Fibroblast of skin of back (primary cell): Measurements from ENCODE around the gene PFN1.
A peak's percentile ranks its signal among the peaks of the same experiment; 100 is the strongest.

Experiments used
- DNase-seq: peaks from one replicate; pipeline ENCODE4 v3.0.0-alpha.2; 2013

Gene PFN1

DNA sequence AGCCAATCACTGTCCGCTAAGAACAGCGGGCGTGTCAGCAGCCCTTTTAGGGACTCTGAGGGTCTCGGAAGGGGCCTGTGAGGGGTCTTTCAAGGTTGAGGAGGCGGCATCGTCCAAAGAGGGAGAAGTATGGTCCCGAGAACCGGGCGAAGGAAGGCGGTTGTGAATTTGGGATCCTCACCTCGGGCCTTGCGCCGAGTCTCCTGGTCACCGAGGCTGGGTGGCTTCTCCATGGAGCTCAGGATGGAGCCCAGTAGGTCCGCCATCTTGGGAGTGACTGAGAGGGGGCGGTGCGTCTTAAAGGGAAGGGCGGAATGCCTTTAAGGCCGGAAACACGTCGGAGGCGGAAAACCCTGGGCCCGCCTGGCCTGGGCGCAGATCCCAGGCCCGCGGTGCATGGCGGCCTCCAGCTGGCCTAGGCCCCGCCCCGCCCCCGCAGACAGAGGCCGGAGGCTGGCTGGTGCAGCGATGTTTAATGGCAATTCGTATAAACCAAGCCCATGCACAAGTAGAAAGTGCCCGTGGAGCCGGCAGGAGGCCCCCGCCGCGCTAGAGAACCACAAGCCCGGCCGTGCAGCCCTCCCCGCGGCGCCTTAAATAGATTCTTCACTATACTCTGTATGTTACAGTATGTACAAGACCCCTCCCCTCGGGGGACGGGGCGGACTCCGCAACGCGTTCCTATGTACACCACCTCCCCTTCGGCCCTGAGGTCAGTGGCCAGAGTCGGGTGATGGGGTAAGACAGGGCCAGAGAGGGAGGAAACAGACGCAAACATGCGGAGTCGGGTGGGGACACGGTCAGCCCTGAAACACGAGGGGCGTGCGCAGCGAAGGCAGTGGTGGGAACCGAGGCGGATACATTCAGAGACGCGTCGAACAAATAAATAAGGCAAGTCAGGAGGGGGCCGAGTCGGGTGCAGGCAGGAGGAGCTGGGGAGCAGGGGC lies 19.5 kb upstream of the PFN1 start, which contains the start of gene SPAG7:
Gene SPAG7, minus strand, starts transcription at position 279 of the 947 bp plus-strand sequence. Its CDS starts 13 bp downstream, at position 266.
- peak; percentile 94 for DNase-seq

DNA sequence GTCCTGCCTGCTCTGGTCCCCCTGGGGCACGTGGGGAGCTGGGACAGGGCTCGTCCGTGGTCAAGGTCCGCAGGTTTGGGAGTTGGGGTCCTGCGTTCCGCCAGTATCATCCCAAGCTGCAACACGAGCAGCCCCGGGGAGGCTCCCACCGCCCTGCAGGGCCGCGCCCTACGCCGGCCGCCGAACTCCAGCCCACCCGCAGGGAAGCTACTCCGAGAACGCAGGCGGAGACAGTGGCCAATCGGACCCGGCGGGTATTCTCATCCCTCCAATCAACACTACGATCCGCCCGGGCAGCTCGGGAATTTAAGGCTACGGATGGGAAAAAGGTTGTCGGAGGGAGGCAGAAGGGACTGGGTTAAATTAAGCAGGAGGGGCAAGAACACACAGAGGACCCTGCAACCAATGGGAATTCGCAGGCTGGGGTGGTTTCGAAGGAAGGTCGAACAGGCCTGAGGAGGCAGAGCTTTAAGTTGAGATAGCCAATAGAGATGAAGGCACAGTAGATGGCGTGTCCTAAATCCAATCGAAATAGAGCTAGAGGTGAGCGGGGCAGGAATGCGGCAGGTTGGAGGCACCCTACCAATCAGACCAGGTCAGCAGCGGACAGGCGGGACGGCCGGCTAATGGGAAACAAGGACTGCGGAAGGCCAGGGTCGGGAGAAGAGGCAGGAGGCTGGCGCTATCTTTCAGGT lies 18.7 kb upstream of the PFN1 start:
- DNase-seq, result peak; percentile 100

DNA sequence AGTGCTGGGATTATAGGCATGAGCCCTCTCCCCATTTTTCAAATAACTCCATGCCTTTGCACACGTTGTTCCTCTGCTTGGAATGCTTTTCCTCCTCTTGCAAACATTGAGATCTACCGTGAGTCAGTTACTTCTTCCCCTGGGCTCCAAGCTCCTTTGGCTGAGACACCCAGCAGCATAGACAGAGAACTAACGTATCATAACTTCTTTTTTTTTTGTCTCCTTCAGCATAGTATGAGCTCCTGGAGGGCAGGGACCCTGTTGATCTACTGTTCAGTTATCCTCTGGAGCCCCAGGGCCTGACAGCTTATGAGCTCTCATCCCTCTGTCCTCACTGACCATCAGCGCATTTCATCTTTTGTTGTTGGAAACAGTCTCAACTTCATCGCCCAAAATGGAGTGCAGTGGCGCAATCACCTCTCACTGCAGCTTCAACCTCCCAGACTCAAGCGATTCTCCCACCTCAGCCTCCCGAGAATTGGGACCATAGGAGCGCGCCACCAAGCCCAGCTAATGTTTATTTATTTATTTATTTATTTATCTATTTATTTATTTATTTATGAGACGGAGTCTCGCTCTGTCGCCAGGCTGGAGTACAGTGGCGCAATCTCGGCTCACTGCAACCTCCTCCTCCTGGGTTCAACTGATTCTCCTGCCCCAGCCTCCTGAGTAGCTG lies 17.1 kb upstream of the PFN1 start:
- no peak for DNase-seq

DNA sequence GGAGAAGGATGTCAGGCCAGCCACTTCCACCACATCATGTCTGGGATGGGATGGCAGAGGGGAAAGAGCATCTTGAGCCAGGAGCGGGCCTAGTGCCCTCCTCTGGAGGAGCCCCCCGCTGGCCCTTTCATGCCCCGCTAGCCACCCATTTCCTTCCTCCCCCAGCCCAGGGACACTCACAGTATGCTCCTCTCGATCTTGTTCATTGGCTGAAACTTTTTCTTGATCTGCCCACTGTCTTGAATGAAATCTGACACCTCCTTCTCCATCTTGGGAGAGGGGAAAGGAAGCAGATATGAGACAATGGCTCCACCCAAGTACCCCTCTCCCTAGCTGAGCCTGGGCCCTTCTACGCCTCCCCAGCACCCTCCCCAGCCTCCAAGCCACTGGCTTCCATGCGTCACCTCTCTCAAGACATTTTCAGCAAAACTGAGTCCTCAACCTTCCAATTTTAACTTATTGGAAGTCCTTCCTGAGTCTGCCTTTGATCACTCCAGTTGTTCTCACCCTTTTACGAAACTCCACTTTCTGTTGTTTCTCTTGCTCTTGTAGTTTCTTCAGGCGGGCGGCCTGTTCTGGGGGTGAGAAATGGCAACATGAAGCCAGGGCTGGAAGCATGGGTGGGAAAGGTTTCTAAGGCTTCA lies 12.1 kb upstream of the PFN1 start:
- no peak for DNase-seq

DNA sequence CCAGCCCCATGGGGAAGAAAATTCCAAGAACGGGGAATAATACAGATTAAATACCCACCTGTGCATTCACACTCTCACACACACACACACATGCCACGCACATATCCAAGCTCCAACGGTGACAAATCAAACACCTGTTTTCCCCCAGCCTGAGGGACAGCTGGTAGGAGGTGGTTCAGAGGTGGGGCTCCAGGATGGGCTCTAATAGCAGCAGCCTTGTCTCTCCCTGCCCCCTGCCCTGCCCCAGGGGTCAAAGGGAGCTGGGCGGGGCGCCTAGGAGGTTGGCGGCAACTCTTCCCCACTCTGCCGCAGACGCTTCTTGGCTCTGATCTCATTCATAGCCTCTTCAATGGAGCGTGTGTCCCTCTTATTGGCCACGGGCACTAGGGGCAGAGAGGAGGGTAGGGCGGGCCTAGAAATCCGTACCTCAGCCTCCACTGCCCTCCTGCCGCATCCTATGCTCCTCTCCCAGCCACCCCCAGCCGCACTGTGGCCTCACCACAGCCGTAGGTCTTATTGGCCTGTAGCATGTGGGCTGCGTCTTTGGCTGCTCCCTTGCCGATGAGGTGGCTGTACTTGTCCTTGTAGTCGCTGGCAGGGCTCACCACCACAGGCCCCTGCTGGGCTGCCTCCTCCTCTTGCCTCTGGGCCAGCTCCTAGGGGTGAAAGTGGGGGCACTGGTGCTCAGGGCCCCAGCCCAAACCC lies 11.1 kb upstream of the PFN1 start:
- DNase-seq, result no peak

DNA sequence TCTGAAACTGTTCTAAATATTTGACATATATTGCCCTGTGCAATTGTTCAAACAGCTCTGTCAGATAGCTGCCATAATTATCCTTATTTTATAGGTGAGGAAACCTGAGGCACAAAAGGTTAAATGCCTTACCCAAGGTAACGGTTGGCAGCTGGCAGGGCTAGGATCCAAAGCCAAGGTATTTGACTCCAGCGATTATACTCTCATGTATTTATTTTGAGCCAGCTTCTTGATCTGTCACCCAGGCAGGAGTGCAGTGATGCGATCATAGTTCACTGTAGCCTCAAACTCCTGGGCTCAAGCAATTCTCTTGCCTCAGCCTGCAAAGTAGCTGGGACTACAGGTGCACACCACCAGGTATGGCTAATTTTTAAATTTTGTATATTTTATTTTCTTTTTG lies 9.8 kb upstream of the PFN1 start:
- DNase-seq, result no peak

DNA sequence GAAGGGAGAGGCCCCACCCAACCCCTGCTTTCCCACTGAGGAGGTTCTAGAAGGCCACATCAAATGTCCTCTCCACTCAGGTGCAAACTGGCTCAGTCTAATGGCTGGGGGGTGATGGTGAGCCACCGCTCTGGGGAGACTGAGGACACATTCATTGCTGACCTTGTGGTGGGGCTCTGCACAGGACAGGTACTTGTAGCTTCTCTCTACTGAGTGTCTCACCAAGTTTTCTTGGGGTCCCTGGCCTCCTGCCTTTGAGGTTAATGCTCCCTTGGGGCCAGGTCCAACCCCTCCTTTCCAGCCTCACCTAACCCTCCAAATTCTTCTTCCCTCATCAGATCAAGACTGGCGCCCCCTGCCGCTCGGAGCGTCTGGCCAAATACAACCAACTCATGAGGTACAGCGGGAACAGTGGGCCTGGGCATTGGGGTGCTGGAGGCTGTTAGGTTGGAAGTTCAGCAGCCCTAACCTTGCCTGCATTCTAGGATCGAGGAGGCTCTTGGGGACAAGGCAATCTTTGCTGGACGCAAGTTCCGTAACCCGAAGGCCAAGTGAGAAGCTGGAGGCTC lies 8.2 kb upstream of the PFN1 start:
- DNase-seq, result no peak

DNA sequence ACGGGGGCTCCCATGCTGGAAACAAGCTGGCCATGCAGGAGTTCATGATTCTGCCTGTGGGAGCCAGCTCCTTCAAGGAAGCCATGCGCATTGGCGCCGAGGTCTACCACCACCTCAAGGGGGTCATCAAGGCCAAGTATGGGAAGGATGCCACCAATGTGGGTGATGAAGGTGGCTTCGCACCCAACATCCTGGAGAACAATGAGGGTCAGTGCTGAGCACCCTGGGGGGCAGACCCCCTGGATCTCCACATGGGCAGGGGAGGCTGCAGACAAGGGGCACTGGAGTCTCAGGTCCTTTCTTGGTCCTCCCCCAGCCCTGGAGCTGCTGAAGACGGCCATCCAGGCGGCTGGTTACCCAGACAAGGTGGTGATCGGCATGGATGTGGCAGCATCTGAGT lies 6.8 kb upstream of the PFN1 start:
- no peak for DNase-seq

DNA sequence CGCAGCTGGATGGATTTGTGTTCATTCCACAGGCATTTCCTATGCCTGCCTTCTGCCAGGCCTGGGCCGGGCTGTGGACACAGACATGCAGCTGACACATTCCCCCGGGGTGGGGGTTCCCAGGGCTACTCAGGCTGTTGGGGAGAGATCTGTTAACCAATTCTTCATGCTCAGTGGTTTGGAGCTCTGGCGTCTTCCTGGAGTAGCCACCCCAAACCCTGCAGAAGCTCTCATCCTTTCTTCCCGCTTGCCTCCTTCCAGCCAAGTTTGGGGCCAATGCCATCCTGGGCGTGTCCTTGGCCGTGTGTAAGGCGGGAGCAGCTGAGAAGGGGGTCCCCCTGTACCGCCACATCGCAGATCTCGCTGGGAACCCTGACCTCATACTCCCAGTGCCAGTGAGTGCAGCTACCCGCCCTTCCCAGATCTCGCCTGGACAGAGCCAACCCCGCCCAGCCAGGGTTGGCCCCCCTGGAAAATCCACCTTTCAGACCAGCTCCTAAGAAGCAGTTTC lies 5.2 kb upstream of the PFN1 start:
- peak; percentile 67 for DNase-seq

DNA sequence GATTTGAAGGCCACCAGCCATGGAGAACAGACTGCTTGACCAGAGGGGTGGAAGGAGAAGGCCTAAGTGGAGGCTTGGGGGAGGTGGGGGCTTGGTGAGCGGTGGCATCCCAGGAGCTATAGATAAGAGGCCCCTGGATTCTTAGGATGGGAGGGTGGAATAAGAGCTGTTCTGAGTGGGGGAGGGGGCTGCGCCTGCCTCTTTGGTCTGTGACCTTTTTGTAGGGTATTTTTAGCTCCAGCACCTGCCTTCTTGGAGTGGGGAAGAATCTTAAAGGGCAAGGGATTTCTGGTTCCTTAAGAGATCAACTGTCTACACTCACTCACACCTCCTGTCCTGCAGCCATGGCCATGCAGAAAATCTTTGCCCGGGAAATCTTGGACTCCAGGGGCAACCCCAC lies 3.2 kb upstream of the PFN1 start:
- DNase-seq, result no peak

DNA sequence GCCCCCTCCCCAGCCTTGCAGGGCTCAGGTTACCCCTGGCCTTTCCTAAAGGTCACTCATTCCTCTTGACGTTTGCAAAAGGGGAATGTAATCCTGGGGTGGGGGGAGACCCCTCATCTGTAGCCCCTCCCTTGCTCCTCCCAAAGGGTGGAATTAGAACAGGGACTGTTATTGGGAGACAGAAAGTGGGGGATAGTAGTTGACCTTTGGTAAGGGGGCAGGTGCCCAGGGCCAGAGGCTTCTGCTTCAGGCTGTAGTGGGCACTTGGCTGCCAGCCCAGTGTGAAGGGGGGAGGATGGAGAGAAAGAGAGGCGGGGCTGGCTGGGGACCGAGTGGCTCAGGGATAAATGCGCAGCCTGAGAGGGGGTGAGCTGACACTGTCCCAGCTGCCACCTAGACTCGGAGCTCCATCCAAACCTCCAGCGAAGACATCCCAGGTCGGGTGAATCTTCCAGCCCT lies 2.4 kb upstream of the PFN1 start, which contains the start of gene ENO3:
Gene ENO3, plus strand, starts transcription at position 374 of the 459 bp plus-strand sequence. CDS start 711 bp downstream, outside the sequence.
- DNase-seq, result no peak

DNA sequence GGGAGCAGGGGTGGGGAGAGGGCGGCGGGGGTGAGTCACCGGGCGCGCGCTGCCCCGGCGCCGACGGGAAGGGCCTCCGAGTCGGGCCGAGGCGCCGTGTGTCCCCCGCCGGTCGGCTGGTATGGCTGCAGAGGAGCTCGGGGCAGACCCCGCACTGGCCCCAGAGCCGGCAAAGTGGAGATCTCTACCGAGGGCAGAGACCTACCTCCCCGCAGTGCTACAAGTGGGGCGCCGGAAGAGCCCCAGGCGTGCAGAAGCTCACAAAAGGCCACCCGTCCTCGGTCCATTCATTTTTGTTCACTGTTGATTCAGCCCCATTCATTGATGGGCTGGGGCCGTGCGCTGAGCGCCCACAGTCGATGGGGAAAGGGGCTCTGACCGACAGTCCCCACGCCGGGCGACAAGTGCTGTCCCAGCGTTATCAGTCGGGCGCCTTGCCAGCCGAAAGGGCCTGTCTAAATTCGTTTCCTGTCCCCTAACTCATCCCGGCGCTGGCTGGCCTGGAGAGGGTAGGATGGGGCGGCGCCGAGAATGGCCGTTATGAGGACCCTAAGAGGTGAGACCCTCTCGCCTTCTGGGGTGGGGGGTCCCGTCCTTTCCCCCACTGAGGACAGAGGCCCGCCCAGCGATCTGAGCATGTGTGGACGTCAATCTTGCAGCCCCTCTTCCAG lies 1.9 kb upstream of the PFN1 start:
- DNase-seq, result no peak

DNA sequence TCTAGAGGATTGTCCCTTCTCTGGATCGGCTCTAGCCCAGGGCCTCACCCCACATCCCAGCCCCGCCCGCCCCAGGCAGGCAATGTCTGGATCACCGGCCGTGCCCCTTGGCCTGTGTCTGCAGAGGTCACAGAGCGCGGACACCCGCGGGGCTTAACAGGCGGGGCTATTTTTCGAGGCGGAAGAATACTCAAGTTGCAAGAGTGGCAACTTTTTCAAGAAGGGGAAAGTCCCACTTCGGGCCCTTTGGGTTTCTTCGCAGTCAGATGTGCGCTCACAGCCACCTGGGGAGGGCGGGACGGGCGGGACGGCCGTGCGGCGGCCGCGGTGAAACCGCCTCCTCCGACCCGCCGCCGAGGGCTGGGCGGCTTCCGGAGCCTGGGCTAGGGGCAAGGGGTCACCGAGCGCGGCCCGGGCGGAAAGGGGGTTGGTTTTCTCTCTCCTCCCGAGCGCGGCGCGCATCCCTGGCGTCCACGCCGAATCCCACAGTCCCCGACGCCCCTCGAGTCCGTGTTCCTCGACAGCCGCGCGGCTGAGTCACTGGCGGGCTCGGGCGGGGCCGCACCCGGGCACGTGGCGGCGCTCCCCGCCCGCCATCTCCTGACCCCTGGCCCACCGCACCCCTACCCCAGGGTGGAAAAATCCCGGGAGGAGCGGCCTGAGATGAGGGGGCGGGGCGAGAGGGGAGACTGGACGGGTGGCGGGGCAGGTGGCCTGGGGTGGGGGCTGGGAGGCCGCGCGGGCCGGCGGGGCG lies 1.2 kb upstream of the PFN1 start:
- peak; percentile 75 for DNase-seq

DNA sequence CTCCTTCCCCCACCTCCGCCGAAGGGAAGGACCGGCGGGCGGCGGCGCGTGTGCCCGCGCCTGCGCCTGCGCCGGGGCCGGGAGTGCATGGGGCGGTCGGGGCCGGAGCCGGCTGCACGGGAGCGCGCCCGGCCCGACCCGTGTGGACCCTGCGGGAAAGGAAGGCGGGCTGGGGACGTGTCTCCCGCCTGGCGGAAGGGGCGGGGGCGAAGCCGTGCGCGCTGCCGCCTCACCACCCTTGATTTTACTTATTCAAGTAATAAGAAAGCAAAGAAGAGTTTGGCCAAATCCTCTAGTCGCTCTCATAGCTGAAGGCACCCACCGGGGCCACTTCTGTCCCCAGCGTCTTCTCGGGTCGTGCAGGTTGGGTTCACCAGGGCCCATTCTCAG lies 596 bp upstream of the PFN1 start:
- peak; percentile 91 for DNase-seq

DNA sequence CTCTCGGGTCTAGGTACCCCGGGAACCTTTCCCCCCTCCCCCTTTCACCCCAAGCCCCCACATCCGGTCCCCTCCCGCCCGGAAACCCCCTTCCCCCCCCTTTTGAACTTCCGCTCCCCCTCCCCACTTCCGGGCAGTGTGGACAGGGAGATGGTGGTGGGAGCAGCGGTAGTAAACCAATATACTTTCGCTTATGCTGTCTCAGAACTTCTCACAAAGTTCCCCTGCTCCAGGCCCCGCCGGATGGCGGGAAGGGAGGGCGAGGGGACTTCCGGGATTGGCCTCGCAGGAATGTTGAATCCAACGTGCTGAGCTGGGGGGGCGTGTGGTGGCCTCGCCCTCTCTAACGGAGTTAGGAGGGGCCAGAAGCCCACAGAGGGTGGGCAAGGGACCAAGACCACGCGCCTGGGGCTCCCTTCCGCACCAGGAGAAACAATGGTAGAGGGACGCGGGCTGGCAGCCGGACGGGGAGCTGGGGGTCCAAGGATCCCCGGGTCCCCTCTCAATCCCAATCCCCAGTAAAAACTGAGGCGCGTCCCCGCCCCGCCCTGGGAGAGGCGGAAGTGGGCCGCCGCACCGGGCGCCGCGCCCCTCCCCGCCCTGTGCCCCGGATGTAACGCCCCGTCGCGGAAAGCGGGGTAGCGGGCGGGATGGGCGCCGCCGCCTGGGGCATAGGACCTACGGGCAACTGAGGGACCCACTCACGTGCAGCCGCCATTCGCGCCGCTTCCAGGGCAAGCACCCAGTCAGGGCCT lies 742 bp downstream of the PFN1 start:
- DNase-seq, result peak; percentile 76

DNA sequence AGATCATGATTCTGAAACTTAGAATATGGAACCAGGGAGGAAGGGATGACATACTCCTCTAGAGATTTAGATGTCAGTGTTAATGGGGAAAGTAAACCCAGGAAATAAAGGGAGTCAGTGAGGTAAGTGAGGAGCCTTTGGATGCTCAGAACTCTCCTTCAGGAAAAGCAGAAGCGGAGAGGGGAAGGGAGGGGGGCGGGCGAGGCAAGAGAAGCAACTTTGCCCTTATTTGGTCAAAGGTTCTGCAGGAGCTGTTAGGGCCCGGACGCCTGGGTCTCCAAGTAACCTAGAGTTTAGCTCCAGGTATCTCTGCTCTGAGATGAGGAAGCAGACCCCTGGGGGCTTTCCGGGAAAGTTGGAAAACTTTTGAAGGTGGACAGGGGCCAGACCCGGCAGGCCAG lies 1.3 kb downstream of the PFN1 start:
- peak; percentile 65 for DNase-seq

DNA sequence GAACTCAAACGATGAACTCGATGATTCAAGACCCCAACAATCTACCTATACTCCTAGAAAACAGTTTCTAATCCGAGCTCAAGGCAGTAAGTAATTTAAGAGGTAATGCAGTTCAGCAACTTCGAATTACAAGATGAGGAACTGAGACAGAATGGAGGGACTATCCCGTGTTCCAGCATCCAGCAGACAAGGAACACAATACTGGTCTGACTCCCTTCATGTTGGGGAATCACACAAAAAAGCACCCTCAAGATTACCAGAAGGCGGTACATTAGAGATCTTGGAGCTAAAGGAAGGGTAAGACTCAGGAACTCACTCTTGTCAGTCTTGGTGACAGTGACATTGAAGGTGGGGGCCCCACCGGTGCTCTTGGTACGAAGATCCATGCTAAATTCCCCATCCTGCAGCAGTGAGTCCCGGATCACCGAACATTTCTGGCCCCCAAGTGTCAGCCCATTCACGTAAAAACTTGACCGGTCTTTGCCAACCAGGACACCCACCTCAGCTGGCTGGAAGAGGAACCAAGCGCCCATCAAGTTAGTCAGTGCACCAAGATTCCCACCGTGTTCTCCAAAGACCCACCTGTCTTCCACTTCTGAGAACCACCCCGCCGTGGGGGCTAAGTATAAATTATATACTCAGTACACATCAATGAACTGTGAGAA lies 1.9 kb downstream of the PFN1 start:
- no peak for DNase-seq

DNA sequence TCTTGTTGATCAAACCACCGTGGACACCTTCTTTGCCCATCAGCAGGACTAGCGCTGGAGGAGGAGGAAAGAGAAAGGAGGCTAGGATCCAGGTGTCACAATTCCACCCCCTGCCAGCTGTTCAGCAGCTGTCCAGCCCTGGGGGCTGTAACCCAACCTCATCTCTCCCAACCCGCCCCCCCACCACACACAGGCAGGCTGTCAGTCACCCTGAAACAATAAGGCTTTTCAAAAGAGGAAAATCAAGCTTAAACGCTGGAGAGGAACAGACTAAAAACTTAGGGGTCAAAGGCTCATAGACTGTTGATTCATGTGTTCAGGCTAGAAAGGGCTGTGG lies 2.4 kb downstream of the PFN1 start:
- no peak for DNase-seq
